Measurements from ENCODE around the gene FOXD4L1. TPM values are rescaled to one million over a fixed set of nuclear protein-coding genes. Genes with fewer than 3 reads are reported as not detected.
"Not testable (repeated sequence)": the region's sequence is repeated elsewhere in the genome, so short reads cannot be mapped to it uniquely, and the experiment has no call there.

FOXD4L1 gene
- total and polyA plus RNA-seq, 7 experiments from 2014 or later: 0.16 to 0.60 (median 0.35) TPM; not detected in 3

DNA sequence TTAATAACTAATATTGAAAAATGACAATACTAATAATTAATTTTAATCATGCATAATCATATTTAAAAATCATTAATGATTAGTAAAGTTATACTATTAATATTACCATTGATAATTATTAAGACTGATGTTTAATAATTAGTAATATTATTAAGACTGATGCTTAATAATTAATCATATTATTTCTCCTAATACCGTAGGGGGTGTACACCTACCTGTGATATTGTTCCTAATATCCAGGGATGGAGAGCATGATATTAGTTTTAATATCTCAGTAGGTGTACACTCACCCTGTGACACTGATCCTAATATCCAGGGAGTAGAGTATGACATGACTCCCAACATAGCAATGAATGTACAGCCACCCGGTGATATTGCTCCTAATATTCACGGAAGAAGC, 12.4 kb downstream of the FOXD4L1 start:
- peaks cover 11 to 21% (median 19%) of the 10 kb centered on the region in 5 donors for H3K27me3 Mint-ChIP-seq
- intact Hi-C loops (cut with micrococcal nuclease); POLR2A ChIA-PET; H3K4me3 Mint-ChIP-seq; H3K27ac Mint-ChIP-seq; H3K4me3 ChIP-seq (ENCODE audit: low read length); DNase-seq; ATAC-seq; H3K27me3 ChIP-seq (ENCODE audit: control insufficient read depth in 2 of 2, insufficient read depth in 2 of 2, low read length in 2 of 2); H3K9me3 Mint-ChIP-seq; H3K36me3 Mint-ChIP-seq; H3K36me3 ChIP-seq (ENCODE audit: control insufficient read depth in 2 of 3, insufficient read depth in 3 of 3, low read length in 3 of 3); H3K4me1 Mint-ChIP-seq; H3K4me1 ChIP-seq (ENCODE audit: control insufficient read depth in 2 of 2, insufficient read depth in 2 of 2, low read length in 2 of 2); CTCF ChIA-PET; H3K9me3 ChIP-seq (ENCODE audit: control insufficient read depth in 2 of 3, low read length in 3 of 3); H3K27ac ChIP-seq (ENCODE audit: low read depth, low read length): not testable (repeated sequence)

DNA sequence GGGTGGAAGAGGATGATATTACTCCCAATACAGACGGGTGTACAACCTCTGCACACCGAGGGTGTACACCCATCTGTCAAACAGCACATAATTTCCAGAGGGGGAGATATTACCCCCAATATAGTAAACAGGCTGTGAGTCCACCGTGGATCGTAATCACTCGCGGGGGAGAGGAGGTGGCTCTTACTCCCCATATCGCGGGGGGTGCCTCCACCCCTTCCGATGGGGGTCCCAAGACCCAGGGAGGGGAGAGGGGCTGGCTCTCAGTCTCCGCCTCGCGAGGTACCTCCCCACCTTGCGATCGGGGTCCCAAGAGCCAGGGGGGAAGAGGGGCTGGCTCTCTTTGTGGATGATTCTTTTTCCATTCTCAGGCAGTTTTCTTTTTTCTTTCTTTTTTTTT, 13.4 kb downstream of the FOXD4L1 start:
- H3K27ac ChIP-seq (ENCODE audit: low read depth, low read length); H3K36me3 Mint-ChIP-seq; ATAC-seq; POLR2A ChIA-PET; H3K4me1 ChIP-seq (ENCODE audit: control insufficient read depth in 2 of 2, insufficient read depth in 2 of 2, low read length in 2 of 2); DNase-seq; H3K27me3 ChIP-seq (ENCODE audit: control insufficient read depth in 2 of 2, insufficient read depth in 2 of 2, low read length in 2 of 2); H3K4me3 ChIP-seq (ENCODE audit: low read length); H3K36me3 ChIP-seq (ENCODE audit: control insufficient read depth in 2 of 3, insufficient read depth in 3 of 3, low read length in 3 of 3); H3K4me3 Mint-ChIP-seq; intact Hi-C loops (cut with micrococcal nuclease); H3K4me1 Mint-ChIP-seq; H3K9me3 ChIP-seq (ENCODE audit: control insufficient read depth in 2 of 3, low read length in 3 of 3); H3K9me3 Mint-ChIP-seq; CTCF ChIA-PET; H3K27ac Mint-ChIP-seq: not testable (repeated sequence)
- H3K27me3 Mint-ChIP-seq: peaks cover 11 to 21% (median 19%) of the 10 kb centered on the region in 5 donors

DNA sequence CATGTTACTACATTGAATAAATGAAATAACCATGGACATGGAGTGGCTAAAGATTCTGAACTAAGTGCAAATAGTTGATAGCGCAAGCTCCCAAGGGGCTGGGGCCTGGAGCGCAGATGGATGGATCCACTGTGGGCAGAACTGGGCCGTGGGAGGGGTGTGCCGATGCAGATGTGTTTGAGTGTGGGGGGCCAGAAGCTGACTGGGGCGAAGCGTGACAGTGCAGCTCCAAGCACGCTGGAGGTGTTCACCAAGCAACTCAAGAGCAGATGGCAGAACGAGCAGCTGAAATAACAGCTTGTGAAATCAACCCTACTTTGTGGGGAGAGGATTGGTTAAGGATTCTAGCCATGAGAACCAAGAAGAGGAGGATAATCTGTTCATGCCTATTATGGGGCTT, 17.0 kb downstream of the FOXD4L1 start:
- H3K27ac Mint-ChIP-seq; DNase-seq; H3K4me3 ChIP-seq (ENCODE audit: low read length); H3K4me1 ChIP-seq (ENCODE audit: control insufficient read depth in 2 of 2, insufficient read depth in 2 of 2, low read length in 2 of 2); H3K27me3 ChIP-seq (ENCODE audit: control insufficient read depth in 2 of 2, insufficient read depth in 2 of 2, low read length in 2 of 2); POLR2A ChIA-PET; H3K36me3 ChIP-seq (ENCODE audit: control insufficient read depth in 2 of 3, insufficient read depth in 3 of 3, low read length in 3 of 3); CTCF ChIA-PET; H3K27me3 Mint-ChIP-seq; H3K9me3 ChIP-seq (ENCODE audit: control insufficient read depth in 2 of 3, low read length in 3 of 3); H3K9me3 Mint-ChIP-seq; H3K4me1 Mint-ChIP-seq; ATAC-seq; H3K4me3 Mint-ChIP-seq; intact Hi-C loops (cut with micrococcal nuclease); H3K27ac ChIP-seq (ENCODE audit: low read depth, low read length); H3K36me3 Mint-ChIP-seq: not testable (repeated sequence)

DNA sequence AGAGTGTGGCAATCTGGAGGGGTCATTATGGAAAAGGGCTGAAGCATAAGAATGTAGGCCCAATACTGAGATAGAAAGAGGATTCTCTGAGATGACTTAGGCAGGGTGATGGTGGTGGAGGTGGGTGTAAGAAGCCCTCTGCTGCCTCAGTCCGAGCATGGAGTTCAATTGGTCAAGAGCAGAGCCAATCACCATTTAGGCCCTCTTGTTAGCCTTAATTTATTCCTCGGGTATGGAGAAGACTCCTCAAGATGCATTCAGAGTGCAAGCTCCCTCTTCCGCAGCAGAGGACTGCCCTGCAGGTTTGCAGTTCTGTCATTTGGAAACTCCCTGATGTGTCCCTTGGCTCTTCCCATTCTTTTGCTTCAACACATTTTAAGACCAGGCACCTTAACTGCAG, 17.5 kb downstream of the FOXD4L1 start:
- intact Hi-C loops (cut with micrococcal nuclease): not testable (repeated sequence)

DNA sequence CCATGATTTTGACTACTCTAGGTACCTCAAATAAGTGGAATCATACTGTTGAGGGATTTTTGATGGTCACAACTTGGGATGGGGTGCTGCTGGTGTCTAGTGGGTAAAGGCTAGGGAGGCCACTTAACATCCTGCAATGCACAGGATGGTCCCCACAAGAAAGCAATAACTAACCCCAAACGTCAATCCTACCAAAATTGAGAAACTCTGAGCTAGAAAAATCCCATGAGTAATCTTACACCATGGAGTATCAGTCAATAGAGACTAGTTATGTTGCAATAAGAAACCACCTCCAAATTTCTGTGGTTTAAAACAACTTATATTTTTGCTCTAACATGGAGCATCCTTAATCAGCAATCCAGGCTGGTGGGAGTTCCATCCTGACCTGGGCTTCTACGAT, 18.6 kb downstream of the FOXD4L1 start:
- not testable (repeated sequence) for H3K36me3 Mint-ChIP-seq

More for the DNA sequence above, 17.5 kb downstream of the FOXD4L1 start:
- H3K9me3 Mint-ChIP-seq; H3K27me3 ChIP-seq (ENCODE audit: control insufficient read depth in 2 of 2, insufficient read depth in 2 of 2, low read length in 2 of 2); H3K4me3 Mint-ChIP-seq; CTCF ChIA-PET; H3K4me3 ChIP-seq (ENCODE audit: low read length); H3K4me1 Mint-ChIP-seq; H3K36me3 Mint-ChIP-seq; ATAC-seq; H3K27ac ChIP-seq (ENCODE audit: low read depth, low read length); POLR2A ChIA-PET; DNase-seq; H3K27me3 Mint-ChIP-seq; H3K9me3 ChIP-seq (ENCODE audit: control insufficient read depth in 2 of 3, low read length in 3 of 3); H3K36me3 ChIP-seq (ENCODE audit: control insufficient read depth in 2 of 3, insufficient read depth in 3 of 3, low read length in 3 of 3); H3K27ac Mint-ChIP-seq; H3K4me1 ChIP-seq (ENCODE audit: control insufficient read depth in 2 of 2, insufficient read depth in 2 of 2, low read length in 2 of 2): not testable (repeated sequence)

DNA sequence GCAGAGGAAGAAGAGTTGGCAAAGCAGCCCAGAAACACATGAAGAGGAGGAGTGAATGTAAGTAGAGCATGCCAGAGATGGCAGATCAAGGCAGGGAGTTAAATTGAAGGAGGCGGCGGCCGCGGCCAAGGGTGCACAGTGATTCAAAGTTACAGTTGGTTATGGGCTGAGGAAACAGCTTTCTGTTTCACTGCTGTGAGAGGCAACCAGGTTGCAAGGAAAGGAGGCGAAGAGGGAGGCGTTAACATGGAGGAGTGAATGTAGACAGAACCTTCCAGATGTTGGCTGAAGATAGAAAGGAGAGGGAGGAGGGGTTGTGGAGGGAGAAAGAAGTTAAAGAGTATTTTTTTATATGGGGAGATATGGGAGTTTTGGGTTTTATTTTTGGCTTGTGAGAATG, 22.4 kb downstream of the FOXD4L1 start:
- H3K36me3 Mint-ChIP-seq; H3K4me3 Mint-ChIP-seq; intact Hi-C loops (cut with micrococcal nuclease): not testable (repeated sequence)

More for the DNA sequence above, 18.6 kb downstream of the FOXD4L1 start:
- H3K4me3 Mint-ChIP-seq; H3K4me3 ChIP-seq (ENCODE audit: low read length); H3K27me3 Mint-ChIP-seq; H3K9me3 Mint-ChIP-seq; intact Hi-C loops (cut with micrococcal nuclease); H3K9me3 ChIP-seq (ENCODE audit: control insufficient read depth in 2 of 3, low read length in 3 of 3); POLR2A ChIA-PET; H3K27ac ChIP-seq (ENCODE audit: low read depth, low read length); ATAC-seq; H3K36me3 ChIP-seq (ENCODE audit: control insufficient read depth in 2 of 3, insufficient read depth in 3 of 3, low read length in 3 of 3); H3K27me3 ChIP-seq (ENCODE audit: control insufficient read depth in 2 of 2, insufficient read depth in 2 of 2, low read length in 2 of 2); H3K27ac Mint-ChIP-seq; CTCF ChIA-PET; DNase-seq; H3K4me1 ChIP-seq (ENCODE audit: control insufficient read depth in 2 of 2, insufficient read depth in 2 of 2, low read length in 2 of 2); H3K4me1 Mint-ChIP-seq: not testable (repeated sequence)

DNA sequence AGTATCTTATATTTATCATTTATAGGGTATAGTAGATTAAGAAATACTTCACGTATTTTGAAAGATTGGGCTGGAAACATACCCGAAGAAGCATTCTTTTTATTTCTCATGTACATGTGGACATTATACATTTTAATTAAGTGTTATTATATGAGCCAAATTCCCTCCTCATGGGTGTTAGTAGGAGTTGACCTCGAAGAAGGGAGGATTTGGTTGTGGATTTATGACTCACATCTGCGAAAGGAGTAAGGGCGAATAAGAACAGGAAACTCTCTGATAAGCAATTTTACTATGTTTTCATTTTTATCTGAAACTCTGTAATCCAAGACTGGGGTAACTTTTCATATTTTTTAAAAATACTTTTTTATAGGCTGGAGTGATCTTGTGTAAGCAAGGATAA, 23.0 kb downstream of the FOXD4L1 start:
- H3K4me1 ChIP-seq (ENCODE audit: control insufficient read depth in 2 of 2, insufficient read depth in 2 of 2, low read length in 2 of 2); H3K27ac ChIP-seq (ENCODE audit: low read depth, low read length); H3K36me3 ChIP-seq (ENCODE audit: control insufficient read depth in 2 of 3, insufficient read depth in 3 of 3, low read length in 3 of 3); intact Hi-C loops (cut with micrococcal nuclease); H3K4me3 Mint-ChIP-seq; POLR2A ChIA-PET; H3K27me3 ChIP-seq (ENCODE audit: control insufficient read depth in 2 of 2, insufficient read depth in 2 of 2, low read length in 2 of 2); H3K9me3 ChIP-seq (ENCODE audit: control insufficient read depth in 2 of 3, low read length in 3 of 3); ATAC-seq; H3K4me3 ChIP-seq (ENCODE audit: low read length); H3K4me1 Mint-ChIP-seq; H3K27ac Mint-ChIP-seq; DNase-seq; H3K27me3 Mint-ChIP-seq; H3K36me3 Mint-ChIP-seq; H3K9me3 Mint-ChIP-seq; CTCF ChIA-PET: not testable (repeated sequence)

More for the DNA sequence above, 22.4 kb downstream of the FOXD4L1 start:
- H3K4me1 Mint-ChIP-seq; H3K27me3 Mint-ChIP-seq; POLR2A ChIA-PET; DNase-seq; H3K4me3 ChIP-seq (ENCODE audit: low read length); H3K9me3 ChIP-seq (ENCODE audit: control insufficient read depth in 2 of 3, low read length in 3 of 3); H3K27me3 ChIP-seq (ENCODE audit: control insufficient read depth in 2 of 2, insufficient read depth in 2 of 2, low read length in 2 of 2); ATAC-seq; H3K36me3 ChIP-seq (ENCODE audit: control insufficient read depth in 2 of 3, insufficient read depth in 3 of 3, low read length in 3 of 3); CTCF ChIA-PET; H3K27ac ChIP-seq (ENCODE audit: low read depth, low read length); H3K4me1 ChIP-seq (ENCODE audit: control insufficient read depth in 2 of 2, insufficient read depth in 2 of 2, low read length in 2 of 2); H3K27ac Mint-ChIP-seq; H3K9me3 Mint-ChIP-seq: not testable (repeated sequence)
